NOMO-1 (cell line): Measurements from ENCODE around the gene SLC25A41.

ENCODE experiments used
- DNase-seq, 2 experiments: peaks; one replicate each; lab custom pipeline; 2025; ENCODE audit not compliant: unreplicated experiment in 2 of 2; lab: John Stamatoyannopoulos, UW

Gene SLC25A41

DNA sequence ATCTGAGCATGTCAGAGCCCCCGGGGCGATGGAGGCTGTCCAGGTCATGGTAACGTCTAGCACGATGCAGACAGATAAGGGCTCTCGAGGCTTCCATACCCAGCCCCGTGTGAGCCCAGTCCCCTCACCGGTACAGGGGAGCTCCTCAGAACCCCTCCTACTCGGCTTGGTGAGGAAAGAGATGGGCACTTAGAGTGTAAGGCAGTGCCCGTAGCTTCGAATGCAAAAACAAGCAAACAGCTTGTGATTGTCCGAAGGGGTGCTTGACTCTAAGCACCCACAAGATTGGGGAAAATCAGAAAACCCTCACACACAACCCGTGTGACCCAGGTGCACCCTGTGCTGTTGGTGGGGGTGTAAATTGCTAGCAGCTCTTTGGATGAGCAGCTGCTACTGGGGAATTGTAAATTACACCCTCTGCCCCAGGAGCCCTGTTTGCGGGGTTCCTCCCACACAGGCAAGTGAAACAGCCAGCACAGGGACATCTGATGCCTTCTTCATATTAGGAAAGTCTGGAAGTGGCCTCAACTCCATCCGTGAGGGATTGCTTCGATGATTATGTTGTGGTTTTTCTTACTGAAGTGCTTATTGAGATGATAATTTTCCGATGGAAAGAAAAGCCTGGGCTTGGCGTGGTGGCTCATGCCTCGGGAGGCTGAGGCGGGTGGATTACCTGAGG, 56.9 kb downstream of the SLC25A41 start:
- no peak for DNase-seq
